Common myeloid progenitor, CD34-positive (primary cell): ENCODE results near the gene ZSWIM9. TPM values are rescaled to one million over a fixed set of nuclear protein-coding genes. Genes with fewer than 3 reads are reported as not detected.

Source experiments
- CTCF ChIA-PET: fragments of 350-600 bp; sonication (Branson Sonifier 250); formaldehyde crosslinking; loops from one replicate; lab custom pipeline; 2021; ENCODE audit warnings: antibody characterized with exemption; lab: Charles Lee
- POLR2A ChIA-PET: fragments of 350-600 bp; sonication (Branson Sonifier 250); formaldehyde crosslinking; loops from one replicate; lab custom pipeline; 2021; ENCODE audit warnings: antibody characterized with exemption; lab: Charles Lee
- DNase-seq, 3 donors: peaks; one replicate each; pipeline versions ENCODE4 v3.0.0 to v3.0.0-alpha.2; 2013
- H3K27ac ChIP-seq, 2 experiments: 1 replicate in 1 of 2; 2 replicates in 1 of 2; pipeline ENCODE4 v1.7.0; 2013; ENCODE audit warnings: inconsistent platforms in 2 of 2, low read length in 2 of 2, mild to moderate bottlenecking in 2 of 2, low read depth in 1 of 2, moderate library complexity in 1 of 2; ENCODE audit not compliant: severe bottlenecking in 2 of 2, insufficient read depth in 1 of 2, poor library complexity in 1 of 2
- H3K27me3 ChIP-seq, 5 experiments: replicated peaks in 2 of 5; 1 replicate in 3 of 5; 2 replicates in 2 of 5; pipeline versions ENCODE4 v1.6.1 to v1.7.0; 2013; ENCODE audit warnings: low read length in 4 of 5, mild to moderate bottlenecking in 2 of 5, moderate library complexity in 2 of 5, inconsistent platforms in 1 of 5; ENCODE audit not compliant: insufficient read depth in 5 of 5, control insufficient read depth in 4 of 5
- H3K36me3 ChIP-seq, 4 experiments: 1 replicate in 2 of 4; 2 replicates in 2 of 4; pipeline versions ENCODE4 v1.6.1 to v1.7.0; 2013; ENCODE audit warnings: low read length in 3 of 4, control low read depth in 1 of 4, mild to moderate bottlenecking in 1 of 4; ENCODE audit not compliant: control insufficient read depth in 4 of 4, insufficient read depth in 4 of 4
- H3K4me1 ChIP-seq, 4 experiments: 1 replicate in 3 of 4; 2 replicates in 1 of 4; pipeline versions ENCODE4 v1.6.1 to v1.7.1; 2013; ENCODE audit warnings: low read length in 3 of 4, mild to moderate bottlenecking in 3 of 4, control low read depth in 1 of 4, inconsistent platforms in 1 of 4, moderate library complexity in 1 of 4; ENCODE audit not compliant: control insufficient read depth in 4 of 4, insufficient read depth in 4 of 4; ENCODE audit errors: control extremely low read depth in 1 of 4
- H3K4me3 ChIP-seq, 7 experiments: 1 replicate in 4 of 7; 2 replicates in 3 of 7; pipeline versions ENCODE4 v1.5.1 to v1.7.0; 2013; ENCODE audit warnings: mild to moderate bottlenecking in 7 of 7, low read length in 6 of 7, moderate library complexity in 6 of 7, inconsistent platforms in 2 of 7, low read depth in 2 of 7, control low read depth in 1 of 7; ENCODE audit not compliant: insufficient read depth in 4 of 7, control insufficient read depth in 1 of 7; ENCODE audit errors: extremely low read depth in 1 of 7
- H3K9me3 ChIP-seq, 5 experiments: 1 replicate in 4 of 5; 2 replicates in 1 of 5; pipeline versions ENCODE4 v1.6.1 to v1.7.1; 2013; ENCODE audit warnings: low read length in 4 of 5, mild to moderate bottlenecking in 2 of 5, inconsistent platforms in 1 of 5, low read depth in 1 of 5, moderate library complexity in 1 of 5; ENCODE audit not compliant: control insufficient read depth in 4 of 5, insufficient read depth in 2 of 5; ENCODE audit errors: control extremely low read depth in 1 of 5
- WGBS: methylation state at CpG from one replicate; pipeline ENCODE4 v1.1.5; 2013; ENCODE audit not compliant: insufficient coverage; 5-methylcytosine and 5-hydroxymethylcytosine counted together
- polyA plus RNA-seq: library from polyadenylated mRNA; unstranded; fragments of 120-200 nt; gene quantifications from one replicate; pipeline ENCODE4 v1.2.1, GENCODE V29; 2013

The ZSWIM9 gene
- polyA plus RNA-seq: 6.4 TPM

GRCh38 chr19:48169939-48170803 is at the start of gene ZSWIM9, which contains the start of gene LIG1:
Gene ZSWIM9 (plus strand): TSS chr19:48170680. CDS start chr19:48171803, 1,123 bp downstream.
Gene LIG1 (minus strand): TSS chr19:48170344. CDS start chr19:48165566, 4,778 bp downstream.
- peaks cover 8 to 20% (median 12%) of the 10 kb centered on the region in 4 experiments for H3K4me1 ChIP-seq
- WGBS: under 1% methylated on average over 75 of the region's 82 CpGs
- H3K36me3 ChIP-seq: peaks cover 4 to 28% (median 18%) of the 10 kb centered on the region in 4 experiments
- H3K27ac ChIP-seq: peak within 1 kb of the TSS; percentile 72 to 84
- peak; percentile 90 to 95 (median 95) for DNase-seq
- H3K27me3 ChIP-seq: no peaks in the 10 kb centered on the region
- H3K9me3 ChIP-seq: no peaks in the 10 kb centered on the region
- ChIA-PET POLR2A (no interaction called here), CTCF (interaction anchor here (2.0 kb wide), 1 partner anchor 34 kb away, joined by 8 read pairs; no protein-coding TSS in a partner anchor)
- peak within 1 kb of the TSS; percentile 79 to 98 (median 86) for H3K4me3 ChIP-seq

- CTCF ChIA-PET: interaction anchor here (1.3 to 7.5 kb wide), 3 partner anchors 12 to 32 kb away, joined by 3 to 53 read pairs (median 4); partner anchors contain the start of gene PLA2G4C
- DNase-seq: no peak
- POLR2A ChIA-PET: no interaction called here
- H3K9me3 ChIP-seq: peaks cover 0 to 4% (median 0%) of the 10 kb centered on the region in 5 experiments
- no peak overlapping the region for H3K27ac ChIP-seq
- no peaks in the 10 kb centered on the region for H3K27me3 ChIP-seq
- peaks cover 0 to 23% (median 19%) of the 10 kb centered on the region in 4 experiments for H3K4me1 ChIP-seq
- peaks cover 7 to 70% (median 31%) of the 10 kb centered on the region in 4 experiments for H3K36me3 ChIP-seq
- no peak overlapping the region for H3K4me3 ChIP-seq
- 86% methylated on average over 10 of the region's 14 CpGs for WGBS
These were observed 49.4 kb upstream of the ZSWIM9 start for GRCh38 chr19:48121066-48121465.

GRCh38 chr19:48121909-48122371 is 48.5 kb upstream of the ZSWIM9 start:
- WGBS: 4% methylated on average over 10 of the region's 10 CpGs
- H3K4me3 ChIP-seq: peak overlapping the region in 1 of 7 experiments; percentile 38
- DNase-seq: peak in 2 of 3 donors; percentile 53 to 66
- ChIA-PET CTCF (interaction anchor here (1.2 to 7.5 kb wide), 4 partner anchors 9 to 1180 kb away, joined by 3 to 53 read pairs (median 3); partner anchors contain the start of gene PLA2G4C), POLR2A (no interaction called here)
- no peak overlapping the region for H3K27ac ChIP-seq
- peaks cover 0 to 23% (median 19%) of the 10 kb centered on the region in 4 experiments for H3K4me1 ChIP-seq
- peaks cover 8 to 69% (median 27%) of the 10 kb centered on the region in 4 experiments for H3K36me3 ChIP-seq
- H3K9me3 ChIP-seq: peaks cover 0 to 4% (median 0%) of the 10 kb centered on the region in 5 experiments
- H3K27me3 ChIP-seq: no peaks in the 10 kb centered on the region

- Histone ChIP-seq H3K4me3 (peak overlapping the region in 1 of 7 experiments; percentile 38), H3K36me3 (peaks cover 8 to 72% (median 31%) of the 10 kb centered on the region in 4 experiments), H3K4me1 (peaks cover 0 to 23% (median 19%) of the 10 kb centered on the region in 4 experiments), H3K27me3 (no peaks in the 10 kb centered on the region), H3K27ac (no peak overlapping the region), H3K9me3 (peaks cover 0 to 4% (median 0%) of the 10 kb centered on the region in 5 experiments)
- POLR2A ChIA-PET: no interaction called here
- WGBS: 64% methylated on average over 14 of the region's 14 CpGs
- no peak for DNase-seq
- CTCF ChIA-PET: interaction anchor here (1.2 to 7.5 kb wide), 4 partner anchors 9 to 1180 kb away, joined by 3 to 53 read pairs (median 3); partner anchors contain the start of gene PLA2G4C
These were observed 48.1 kb upstream of the ZSWIM9 start for GRCh38 chr19:48122421-48122820.

GRCh38 chr19:48123907-48124651 is 46.4 kb upstream of the ZSWIM9 start:
- Histone ChIP-seq H3K27me3 (no peaks in the 10 kb centered on the region), H3K9me3 (peaks cover 0 to 4% (median 0%) of the 10 kb centered on the region in 5 experiments), H3K36me3 (peaks cover 5 to 74% (median 36%) of the 10 kb centered on the region in 4 experiments), H3K4me1 (peaks cover 0 to 21% (median 18%) of the 10 kb centered on the region in 4 experiments), H3K4me3 (no peak overlapping the region), H3K27ac (no peak overlapping the region)
- DNase-seq: peak in 1 of 3 donors; percentile 24
- POLR2A ChIA-PET: no interaction called here
- CTCF ChIA-PET: interaction anchor here (0.8 to 7.5 kb wide), 3 partner anchors 12 to 21 kb away, joined by 3 to 53 read pairs (median 6); partner anchors contain the start of gene PLA2G4C
- WGBS: 95% methylated on average over 9 of the region's 12 CpGs

GRCh38 chr19:48127561-48127960 is 42.9 kb upstream of the ZSWIM9 start:
- DNase-seq: no peak
- Histone ChIP-seq H3K27ac (no peak overlapping the region), H3K27me3 (no peaks in the 10 kb centered on the region), H3K4me3 (no peak overlapping the region), H3K36me3 (peaks cover 6 to 79% (median 44%) of the 10 kb centered on the region in 4 experiments), H3K9me3 (no peaks in the 10 kb centered on the region), H3K4me1 (peaks cover 0 to 4% (median 2%) of the 10 kb centered on the region in 4 experiments)
- WGBS: 100% methylated on average over 1 of the region's 6 CpGs
- ChIA-PET CTCF (interaction anchor here (2.1 kb wide), 1 partner anchor 20 kb away, joined by 7 read pairs; no protein-coding TSS in a partner anchor), POLR2A (no interaction called here)
